Activated T-cell treated with anti-CD3 and anti-CD28 coated beads, Interleukin-2, amount 50 U/mL, for 72 hours (primary cell): ENCODE data around the gene HOXB3. TPM values are rescaled to one million over a fixed set of nuclear protein-coding genes. Genes with fewer than 3 reads are reported as not detected.
A peak's percentile ranks its signal among the peaks of the same experiment; 100 is the strongest.

ENCODE experiments used
- ATAC-seq, 2 donors: fragments of 150-1000 bp; cut with Tn5 transposase; replicated peaks in 1 of 2; 2 replicates each; pipeline ENCODE4 v1.10.0; 2021; ENCODE audit warnings: moderate library complexity in 2 of 2, mild to moderate bottlenecking in 1 of 2
- DNase-seq, 2 donors: peaks; one replicate each; pipeline ENCODE4 v3.0.0; 2021 to 2022; ENCODE audit warnings: mixed read lengths in 1 of 2
- H3K27ac Mint-ChIP-seq: one replicate; pipeline ENCODE4 v1.8.0; 2022; ENCODE audit warnings: mild to moderate bottlenecking, moderate library complexity, mixed read lengths
- H3K27me3 Mint-ChIP-seq: one replicate; pipeline ENCODE4 v1.8.0; 2022; ENCODE audit warnings: low read depth, mixed read lengths
- H3K36me3 Mint-ChIP-seq, 2 donors: one replicate each; pipeline ENCODE4 v1.8.0; 2022; ENCODE audit warnings: mixed read lengths in 2 of 2, mild to moderate bottlenecking in 1 of 2; ENCODE audit not compliant: insufficient read depth in 2 of 2
- H3K4me1 Mint-ChIP-seq: one replicate; pipeline ENCODE4 v1.8.0; 2022; ENCODE audit warnings: low read depth, mixed read lengths
- H3K4me3 Mint-ChIP-seq, 2 donors: one replicate each; pipeline ENCODE4 v1.8.0; 2022; ENCODE audit warnings: mild to moderate bottlenecking in 2 of 2, mixed read lengths in 2 of 2, moderate library complexity in 2 of 2
- H3K9me3 Mint-ChIP-seq, 2 donors: one replicate each; pipeline ENCODE4 v1.8.0; 2022; ENCODE audit warnings: mixed read lengths in 2 of 2
- total RNA-seq, 2 donors: library from RNA; stranded (reverse); gene quantifications; one replicate each; pipeline ENCODE4 v1.2.3, GENCODE V29; 2022

HOXB3 gene
- total RNA-seq, 2 donors from 2014 or later = 2.9 to 8.1 TPM

DNA sequence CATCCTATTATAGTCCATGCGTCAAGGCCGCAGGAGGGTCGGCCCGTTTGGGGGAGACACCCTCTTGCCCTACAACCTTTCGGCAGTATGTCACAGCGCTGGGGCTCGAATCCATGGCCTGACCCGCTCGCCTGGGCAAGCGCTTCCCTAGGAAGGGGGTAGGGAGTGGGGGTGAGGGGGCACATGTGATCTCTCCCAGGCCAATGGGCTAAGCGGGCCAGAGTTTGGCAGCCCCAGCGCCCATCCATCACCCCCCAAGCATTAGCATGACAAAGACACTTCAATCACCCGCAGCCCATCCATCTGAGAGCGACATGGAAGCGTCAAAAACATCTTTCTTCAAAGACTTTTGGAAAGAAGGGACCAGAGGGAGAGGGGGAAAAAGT lies 59.2 kb downstream of the HOXB3 start, which contains the start of gene HOXB1:
Gene HOXB1 (minus strand): TSS at position 125 of the 386 bp plus-strand sequence. CDS start 107 bp downstream, at position 18.
- no peaks in the 10 kb centered on the region for H3K4me1 Mint-ChIP-seq
- ATAC-seq (no peak), DNase-seq (no peak)
- no peak within 1 kb of the TSS for H3K4me3 Mint-ChIP-seq
- no peaks in the 10 kb centered on the region for H3K9me3 Mint-ChIP-seq
- no peak within 1 kb of the TSS for H3K27ac Mint-ChIP-seq
- no peaks in the 10 kb centered on the region for H3K36me3 Mint-ChIP-seq
- peaks cover 10% of the 10 kb centered on the region for H3K27me3 Mint-ChIP-seq

GRCh38 chr17:48530208-48530886 lies 59.7 kb downstream of the HOXB3 start:
- no peaks in the 10 kb centered on the region for H3K9me3 Mint-ChIP-seq

DNA sequence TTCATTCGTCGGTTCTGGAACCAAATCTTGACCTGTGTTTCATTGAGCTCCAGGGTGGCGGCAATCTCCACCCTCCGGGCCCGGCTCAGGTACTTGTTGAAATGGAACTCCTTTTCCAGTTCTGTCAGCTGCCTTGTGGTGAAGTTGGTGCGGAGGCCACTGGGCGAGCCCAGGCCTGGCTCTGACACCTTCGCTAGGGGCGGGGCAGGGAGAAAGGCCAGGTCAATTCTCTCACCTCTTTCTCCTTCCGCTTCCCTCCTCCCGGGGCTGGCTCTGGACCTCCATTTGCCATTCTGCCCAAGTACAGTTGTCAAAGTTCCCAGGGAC lies 60.4 kb downstream of the HOXB3 start:
- no peak overlapping the region for H3K27ac Mint-ChIP-seq
- no peaks in the 10 kb centered on the region for H3K36me3 Mint-ChIP-seq
- no peaks in the 10 kb centered on the region for H3K9me3 Mint-ChIP-seq
- DNase-seq = no peak
- peaks cover 22% of the 10 kb centered on the region for H3K27me3 Mint-ChIP-seq
- no peak overlapping the region for H3K4me3 Mint-ChIP-seq
- ATAC-seq = no peak
- no peaks in the 10 kb centered on the region for H3K4me1 Mint-ChIP-seq

More at GRCh38 chr17:48530208-48530886, 59.7 kb downstream of the HOXB3 start:
- no peak overlapping the region for H3K4me3 Mint-ChIP-seq
- no peak overlapping the region for H3K27ac Mint-ChIP-seq
- no peaks in the 10 kb centered on the region for H3K36me3 Mint-ChIP-seq
- no peaks in the 10 kb centered on the region for H3K4me1 Mint-ChIP-seq
- ATAC-seq = no peak
- H3K27me3 Mint-ChIP-seq = peaks cover 15% of the 10 kb centered on the region
- no peak for DNase-seq

DNA sequence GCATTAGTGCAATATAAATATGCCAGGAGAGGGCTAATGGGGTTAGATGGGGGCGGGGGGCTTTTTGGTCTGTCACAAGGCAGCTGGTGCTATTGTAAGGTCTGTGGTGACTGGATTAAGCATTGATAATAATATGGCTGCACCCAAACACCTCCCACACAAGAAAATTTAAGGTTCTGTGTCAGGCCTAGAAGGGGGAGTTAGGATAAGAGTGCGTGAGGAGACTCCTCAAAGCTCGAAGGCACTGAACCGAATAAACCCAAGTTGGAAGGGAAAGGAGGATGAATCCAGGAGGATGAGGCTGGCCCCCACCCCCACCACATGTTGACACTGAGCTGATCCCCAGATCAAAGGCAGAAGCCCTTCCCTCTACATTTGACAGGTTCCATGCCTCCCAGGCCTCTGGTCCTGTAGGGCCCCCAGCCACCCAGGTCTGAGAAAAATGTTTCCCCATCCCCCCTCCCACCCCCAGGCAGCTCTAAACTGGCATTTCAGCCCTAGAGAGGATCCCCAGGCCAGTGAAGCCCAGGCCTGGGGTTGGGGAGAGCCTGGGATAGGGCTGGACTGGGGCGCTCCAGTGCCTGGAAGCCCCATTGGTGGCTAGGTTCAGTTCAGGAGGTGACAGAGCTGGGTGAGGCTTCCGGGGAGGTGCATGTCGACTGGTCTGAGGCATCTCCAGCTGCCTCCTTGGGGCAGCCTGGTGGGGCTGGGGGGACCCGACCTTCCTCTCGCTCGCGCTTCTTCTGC lies 60.9 kb downstream of the HOXB3 start:
- Mint-ChIP-seq H3K27ac (no peak overlapping the region), H3K27me3 (peaks cover 27% of the 10 kb centered on the region), H3K4me1 (no peaks in the 10 kb centered on the region), H3K36me3 (no peaks in the 10 kb centered on the region), H3K4me3 (no peak overlapping the region), H3K9me3 (no peaks in the 10 kb centered on the region)
- DNase-seq (no peak), ATAC-seq (no peak)

DNA sequence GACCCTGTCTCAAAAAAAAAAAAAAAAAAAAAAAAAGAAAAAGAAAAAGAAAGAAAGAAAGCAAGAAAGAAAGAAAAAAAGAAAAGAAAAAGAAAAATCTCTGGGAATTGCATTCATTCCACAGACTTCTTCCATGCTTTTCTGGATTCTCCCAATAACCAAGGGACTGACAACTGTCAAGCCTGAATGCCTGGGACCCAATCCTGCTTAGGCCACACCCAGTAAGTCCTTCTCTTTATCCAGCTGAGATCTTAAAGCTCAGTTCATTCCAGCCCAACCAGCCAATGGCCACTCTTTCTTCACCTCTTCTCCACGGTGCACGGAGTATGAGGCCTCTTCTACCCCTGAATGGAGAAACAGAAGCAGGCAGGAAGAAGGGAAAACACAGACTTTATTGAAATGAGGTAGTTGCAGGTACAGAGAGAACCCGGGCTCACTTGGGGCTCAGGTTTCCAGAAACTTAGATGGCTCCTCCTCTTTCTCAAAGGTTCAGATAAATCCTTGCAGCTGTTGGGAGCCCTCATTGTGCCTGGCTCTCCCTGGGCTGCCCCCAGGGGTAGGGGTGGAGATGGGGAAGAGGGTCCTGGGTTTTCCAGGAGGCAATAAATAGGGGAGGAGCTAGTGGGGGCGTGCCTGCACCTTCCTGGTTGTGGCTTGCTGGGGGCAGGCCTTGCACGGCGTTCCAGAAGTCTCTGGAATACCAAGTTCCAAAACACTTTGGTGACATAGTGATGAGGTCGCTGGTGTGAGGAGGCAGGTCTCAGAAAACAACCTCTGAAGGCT lies 61.7 kb downstream of the HOXB3 start:
- peaks cover 34% of the 10 kb centered on the region for H3K27me3 Mint-ChIP-seq
- H3K27ac Mint-ChIP-seq = no peak overlapping the region
- no peaks in the 10 kb centered on the region for H3K4me1 Mint-ChIP-seq

GRCh38 chr17:48527547-48527932 lies 62.5 kb downstream of the HOXB3 start:
- no peak for DNase-seq
- Mint-ChIP-seq H3K4me3 (peak overlapping the region in 1 of 2 donors; percentile 51), H3K27me3 (peaks cover 42% of the 10 kb centered on the region), H3K9me3 (no peaks in the 10 kb centered on the region), H3K27ac (no peak overlapping the region), H3K4me1 (no peaks in the 10 kb centered on the region), H3K36me3 (no peaks in the 10 kb centered on the region)
- no peak for ATAC-seq

More for the DNA sequence above, 61.7 kb downstream of the HOXB3 start:
- H3K4me3 Mint-ChIP-seq = no peak overlapping the region
- no peaks in the 10 kb centered on the region for H3K9me3 Mint-ChIP-seq
- ATAC-seq (no peak), DNase-seq (no peak)
- no peaks in the 10 kb centered on the region for H3K36me3 Mint-ChIP-seq

DNA sequence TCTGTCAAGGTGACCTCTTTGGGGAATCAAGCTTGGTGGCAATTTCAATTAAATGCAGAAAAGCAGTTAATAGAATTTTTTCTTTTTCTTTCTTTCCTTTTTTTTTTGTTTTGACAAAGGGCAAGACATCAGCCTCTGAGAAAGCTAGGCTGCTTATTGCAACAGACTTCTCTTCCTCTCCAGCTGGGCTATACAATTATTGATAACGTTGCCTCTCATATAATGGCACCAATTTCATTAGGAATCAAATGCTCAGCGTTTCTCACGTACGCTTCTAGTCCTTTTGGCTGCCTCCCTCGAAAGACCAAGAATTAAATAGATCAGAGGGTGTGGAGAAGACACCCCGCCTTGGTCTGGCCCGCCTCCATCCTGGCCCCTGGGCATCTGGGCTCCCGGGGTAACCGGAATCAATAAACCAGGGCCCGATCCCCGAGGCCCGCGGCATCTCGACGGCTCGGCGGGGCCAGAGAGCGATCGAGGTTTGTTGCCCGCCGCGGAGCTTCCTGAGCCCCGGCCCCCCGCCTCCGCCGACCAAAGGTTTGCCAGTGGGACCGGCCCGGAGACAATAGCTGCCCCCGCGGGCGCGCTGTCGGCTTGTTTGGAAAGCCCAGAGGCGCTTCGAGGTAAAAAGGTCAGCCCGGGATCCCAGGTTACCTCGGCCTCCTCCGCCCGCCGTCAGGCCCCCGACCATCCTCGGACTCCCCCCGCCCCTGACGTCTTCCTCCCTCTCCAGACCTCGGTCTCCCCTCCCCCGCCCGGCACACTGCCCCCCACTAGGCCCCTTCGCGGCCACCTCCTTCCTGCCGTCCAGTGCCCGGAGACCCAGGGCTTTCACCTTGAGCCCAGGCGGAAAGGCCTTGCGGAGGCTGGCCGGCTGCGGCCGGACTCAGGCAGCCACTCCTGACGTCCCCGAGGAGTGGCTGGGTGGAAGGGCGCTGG lies 63.2 kb downstream of the HOXB3 start:
- H3K4me1 Mint-ChIP-seq = no peaks in the 10 kb centered on the region
- ATAC-seq (peak in 1 of 2 donors; percentile 15), DNase-seq (peak in 1 of 2 donors; percentile 21)
- no peaks in the 10 kb centered on the region for H3K36me3 Mint-ChIP-seq
- no peak overlapping the region for H3K27ac Mint-ChIP-seq
- H3K4me3 Mint-ChIP-seq = peak overlapping the region in 1 of 2 donors; percentile 9
- H3K9me3 Mint-ChIP-seq = no peaks in the 10 kb centered on the region
- peaks cover 49% of the 10 kb centered on the region for H3K27me3 Mint-ChIP-seq

- ATAC-seq (no peak), DNase-seq (no peak)
- Mint-ChIP-seq H3K4me3 (no peak overlapping the region), H3K9me3 (no peaks in the 10 kb centered on the region), H3K27ac (no peak overlapping the region), H3K4me1 (no peaks in the 10 kb centered on the region), H3K36me3 (no peaks in the 10 kb centered on the region), H3K27me3 (peaks cover 69% of the 10 kb centered on the region)
Measured at GRCh38 chr17:48523010-48523409, 67.0 kb downstream of the HOXB3 start.

DNA sequence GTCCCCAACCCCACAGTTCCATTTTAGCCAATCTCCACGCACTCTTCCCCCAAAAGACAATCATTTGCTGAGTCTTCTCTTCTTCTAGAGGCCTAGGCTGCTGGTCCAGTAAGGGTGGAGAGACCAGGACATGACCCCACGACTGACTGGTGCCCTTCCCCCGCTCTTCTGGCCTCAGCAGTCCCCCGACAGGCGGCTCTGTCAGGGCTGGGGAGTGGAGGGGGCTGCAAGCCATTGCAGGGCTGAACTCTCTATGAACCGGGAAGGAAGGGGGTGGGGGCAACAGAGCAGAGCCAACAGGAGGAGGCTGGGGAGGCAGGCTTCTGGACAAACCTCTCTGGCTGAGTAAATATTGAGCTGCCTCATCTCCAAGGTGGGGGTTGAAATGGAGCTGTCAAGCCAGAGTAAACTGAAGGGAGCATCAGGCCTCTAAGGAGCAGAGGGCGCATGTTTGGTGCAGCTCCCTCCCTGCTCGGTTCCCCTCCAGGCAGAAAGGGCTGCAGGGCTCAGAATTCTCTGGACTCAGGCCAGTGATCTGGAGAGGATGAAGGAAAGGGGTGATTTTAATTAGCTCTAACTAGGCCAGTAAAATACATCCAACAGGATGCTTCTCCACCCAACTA lies 67.9 kb downstream of the HOXB3 start:
- ATAC-seq = no peak

DNA sequence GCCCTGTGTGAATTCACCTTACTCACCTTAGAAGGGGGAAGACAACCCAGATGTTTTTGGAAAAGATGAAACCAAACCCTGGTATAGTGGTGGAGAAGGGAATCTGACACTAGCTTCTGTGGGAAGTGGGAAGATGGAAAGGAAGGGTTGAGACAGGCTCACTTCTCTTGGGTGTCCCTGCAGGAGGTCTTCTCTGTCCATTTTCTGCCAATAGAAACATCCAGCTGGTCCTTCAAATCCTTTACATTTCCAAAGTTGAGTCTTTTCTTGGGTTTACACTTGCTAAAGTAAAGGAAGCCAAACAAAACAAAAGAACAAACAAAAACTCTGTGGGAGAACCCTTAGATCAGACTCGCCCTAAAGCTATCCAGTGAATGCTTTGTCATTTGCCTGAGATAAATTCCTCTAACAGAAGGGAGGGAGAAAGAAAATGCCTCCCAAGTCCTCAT lies 69.4 kb downstream of the HOXB3 start:
- Mint-ChIP-seq H3K4me1 (peaks cover 7% of the 10 kb centered on the region), H3K27ac (no peak overlapping the region), H3K36me3 (no peaks in the 10 kb centered on the region), H3K9me3 (no peaks in the 10 kb centered on the region), H3K27me3 (peaks cover 69% of the 10 kb centered on the region), H3K4me3 (no peak overlapping the region)
- ATAC-seq (no peak), DNase-seq (no peak)

More for the DNA sequence above, 67.9 kb downstream of the HOXB3 start:
- no peak overlapping the region for H3K4me3 Mint-ChIP-seq
- H3K36me3 Mint-ChIP-seq = no peaks in the 10 kb centered on the region
- peaks cover 7% of the 10 kb centered on the region for H3K4me1 Mint-ChIP-seq
- H3K27me3 Mint-ChIP-seq = peaks cover 78% of the 10 kb centered on the region
- no peak for DNase-seq
- no peak overlapping the region for H3K27ac Mint-ChIP-seq
- H3K9me3 Mint-ChIP-seq = no peaks in the 10 kb centered on the region

DNA sequence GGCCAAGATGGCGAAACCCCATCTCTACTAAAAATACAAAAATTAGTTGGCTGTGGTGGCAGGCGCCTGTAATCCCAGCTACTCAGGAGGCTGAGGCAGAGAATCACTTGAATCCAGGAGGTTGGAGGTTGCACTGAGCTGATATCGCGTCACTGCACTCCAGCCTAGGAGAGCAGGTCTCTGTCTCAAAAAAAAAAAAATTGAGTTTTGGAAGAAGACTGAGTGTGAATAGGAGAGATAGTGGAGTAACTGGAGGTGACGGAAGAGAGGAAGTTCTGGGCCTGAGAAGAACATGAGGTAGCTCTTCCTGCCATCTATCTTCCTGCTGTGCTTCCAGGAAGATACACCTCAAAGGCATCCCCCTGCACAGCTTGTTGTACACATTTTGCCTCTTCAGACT lies 70.6 kb downstream of the HOXB3 start:
- H3K9me3 Mint-ChIP-seq = no peaks in the 10 kb centered on the region
- ATAC-seq (no peak), DNase-seq (no peak)
- no peak overlapping the region for H3K27ac Mint-ChIP-seq
- peaks cover 70% of the 10 kb centered on the region for H3K27me3 Mint-ChIP-seq
- no peaks in the 10 kb centered on the region for H3K36me3 Mint-ChIP-seq
- no peak overlapping the region for H3K4me3 Mint-ChIP-seq
- peaks cover 8% of the 10 kb centered on the region for H3K4me1 Mint-ChIP-seq

DNA sequence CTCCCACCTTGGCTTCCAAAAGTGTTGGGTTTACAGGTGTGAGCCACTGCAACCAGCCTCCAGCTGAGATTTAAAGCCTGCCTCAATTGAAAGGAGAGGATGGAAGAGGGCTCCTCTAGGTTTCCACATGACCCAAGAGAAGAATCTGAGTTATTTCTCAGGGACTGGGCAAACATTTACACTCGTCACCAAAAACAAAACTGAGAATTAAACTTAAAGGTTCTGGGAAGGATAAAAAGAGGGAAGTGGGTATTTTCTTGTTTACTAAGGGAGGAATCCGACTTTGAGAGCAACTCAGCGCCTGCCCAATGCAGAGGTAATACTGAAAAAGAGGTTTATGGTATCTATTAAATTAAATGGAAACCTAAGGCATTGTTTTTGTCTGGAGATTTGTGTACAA lies 72.6 kb downstream of the HOXB3 start:
- ATAC-seq (no peak), DNase-seq (no peak)
- peaks cover 27% of the 10 kb centered on the region for H3K4me1 Mint-ChIP-seq
- no peaks in the 10 kb centered on the region for H3K36me3 Mint-ChIP-seq
- H3K27ac Mint-ChIP-seq = no peak overlapping the region
- peaks cover 66% of the 10 kb centered on the region for H3K27me3 Mint-ChIP-seq
- H3K4me3 Mint-ChIP-seq = no peak overlapping the region
- H3K9me3 Mint-ChIP-seq = no peaks in the 10 kb centered on the region
